Liver (tissue), 9 donors: ENCODE measurements around the gene NSUN3. TPM values are rescaled to one million over a fixed set of nuclear protein-coding genes. Genes with fewer than 3 reads are reported as not detected.

Experiments
- DNase-seq: peaks from one replicate; pipeline ENCODE4 v3.0.0-alpha.2; 2017; ENCODE audit warnings: low spot score
- H3K27ac ChIP-seq, 2 donors: one replicate each; pipeline ENCODE4 v1.7.0; 2013; ENCODE audit warnings: inconsistent platforms in 2 of 2, low read length in 2 of 2, control low read depth in 1 of 2, low read depth in 1 of 2, mild to moderate bottlenecking in 1 of 2
- H3K27me3 ChIP-seq, 4 donors: one replicate each; pipeline versions ENCODE4 v1.6.1 to v1.7.0; 2013; ENCODE audit warnings: low read length in 3 of 4, inconsistent platforms in 1 of 4, mild to moderate bottlenecking in 1 of 4, moderate library complexity in 1 of 4; ENCODE audit not compliant: control insufficient read depth in 4 of 4, insufficient read depth in 4 of 4
- H3K36me3 ChIP-seq, 4 donors: one replicate each; pipeline versions ENCODE4 v1.6.1 to v1.7.0; 2013; ENCODE audit warnings: low read length in 3 of 4, mild to moderate bottlenecking in 3 of 4, low read depth in 1 of 4, moderate library complexity in 1 of 4; ENCODE audit not compliant: control insufficient read depth in 4 of 4, insufficient read depth in 3 of 4
- H3K4me1 ChIP-seq, 4 donors: one replicate each; pipeline versions ENCODE4 v1.6.1 to v1.7.0; 2013; ENCODE audit warnings: low read length in 3 of 4, mild to moderate bottlenecking in 3 of 4, moderate library complexity in 1 of 4; ENCODE audit not compliant: control insufficient read depth in 4 of 4, insufficient read depth in 4 of 4
- H3K4me3 ChIP-seq, 3 donors: one replicate each; pipeline versions ENCODE4 v1.6.1 to v1.7.0; 2013; ENCODE audit warnings: low read length in 3 of 3, control low read depth in 1 of 3, low read depth in 1 of 3, mild to moderate bottlenecking in 1 of 3
- H3K9ac ChIP-seq, 2 donors: one replicate each; pipeline ENCODE4 v1.7.0; 2013; ENCODE audit warnings: low read length in 2 of 2, mild to moderate bottlenecking in 2 of 2, moderate library complexity in 2 of 2, control low read depth in 1 of 2, low read depth in 1 of 2
- H3K9me3 ChIP-seq, 4 donors: one replicate each; pipeline versions ENCODE4 v1.6.1 to v1.7.0; 2013; ENCODE audit warnings: low read length in 3 of 4; ENCODE audit not compliant: control insufficient read depth in 4 of 4
- CTCF ChIP-seq: fragments of 150-350 bp; IDR thresholded peaks from 2 replicates; pipeline ENCODE4 v1.5.1; 2017; ENCODE audit warnings: improper control_type of control experiment, low read depth, low read length; ENCODE audit not compliant: missing input control
- EGR1 ChIP-seq, 2 donors: IDR thresholded peaks; 2 replicates each; pipeline ENCODE4 v1.6.1; 2016 to 2018; ENCODE audit warnings: antibody characterized with exemption in 2 of 2, low read depth in 2 of 2
- FOXA1 ChIP-seq: IDR thresholded peaks from 2 replicates; pipeline ENCODE4 v1.6.1; 2016; ENCODE audit warnings: antibody characterized with exemption
- FOXA2 ChIP-seq: IDR thresholded peaks from 2 replicates; pipeline ENCODE4 v1.6.1; 2016; ENCODE audit warnings: antibody characterized with exemption
- HNF4A ChIP-seq, 2 donors: conservative IDR thresholded peaks; 2 replicates each; pipeline ENCODE4 v1.6.1; 2016; ENCODE audit warnings: antibody characterized with exemption in 2 of 2, mild to moderate bottlenecking in 2 of 2
- HNF4G ChIP-seq: IDR thresholded peaks from 2 replicates; pipeline ENCODE4 v1.6.1; 2016; ENCODE audit warnings: antibody characterized with exemption
- JUND ChIP-seq, 2 donors: IDR thresholded peaks; 2 replicates each; pipeline ENCODE4 v1.6.1; 2016; ENCODE audit warnings: antibody characterized with exemption in 2 of 2
- NR2F2 ChIP-seq: IDR thresholded peaks from 2 replicates; pipeline ENCODE4 v1.6.1; 2016; ENCODE audit warnings: antibody characterized with exemption
- RAD21 ChIP-seq, 2 donors: IDR thresholded peaks; 2 replicates each; pipeline ENCODE4 v1.6.1; 2016; ENCODE audit warnings: antibody characterized with exemption in 2 of 2, mild to moderate bottlenecking in 2 of 2
- RXRA ChIP-seq, 2 donors: IDR thresholded peaks; 2 replicates each; pipeline ENCODE4 v1.6.1; 2017 to 2018; ENCODE audit warnings: antibody characterized with exemption in 2 of 2, mild to moderate bottlenecking in 1 of 2
- TAF1 ChIP-seq: conservative IDR thresholded peaks from 2 replicates; pipeline ENCODE4 v1.6.1; 2016; ENCODE audit warnings: antibody characterized with exemption, mild to moderate bottlenecking
- YY1 ChIP-seq: IDR thresholded peaks from 2 replicates; pipeline ENCODE4 v1.6.1; 2016; ENCODE audit warnings: antibody characterized with exemption, mild to moderate bottlenecking
- ZBTB33 ChIP-seq: IDR thresholded peaks from 2 replicates; pipeline ENCODE4 v1.6.1; 2016; ENCODE audit warnings: antibody characterized with exemption
- WGBS: extraction: QIAGEN DNeasy Blood & Tissue Kit; methylation state at CpG from one replicate; pipeline ENCODE4 v1.1.7; 2013; 5-methylcytosine and 5-hydroxymethylcytosine counted together
- polyA plus RNA-seq, 2 donors: library from polyadenylated mRNA; stranded (reverse) in 1 of 2; unstranded in 1 of 2; fragments of 200-250 nt in 1 of 2; fragments of >200 nt in 1 of 2; fragmentation: Nextera tagmentation in 1 of 2; extraction: Ambion mirVana in 1 of 2; gene quantifications; one replicate each; pipeline versions ENCODE4 v1.2.1 to v1.2.3, GENCODE V29; 2013 to 2015
- total RNA-seq, 2 donors: library from RNA; depleted of rRNA; stranded (reverse); fragments of >200 nt; gene quantifications; one replicate each; pipeline ENCODE4 v1.2.3, GENCODE V29; 2014
- donor health status: healthy.
- donor health status: healthy.
- donor health status: healthy.
- donor health status: healthy.
- donor health status: healthy.

The NSUN3 gene
- total and polyA plus RNA-seq, 4 donors = 3.8 to 14.6 (median 8.1) TPM

GRCh38 chr3:94046533-94046932 is 16.3 kb upstream of the NSUN3 start:
- no peaks in the 10 kb centered on the region for H3K4me1 ChIP-seq
- peaks cover 0 to 5% (median 0%) of the 10 kb centered on the region in 4 donors for H3K9me3 ChIP-seq
- 98% methylated on average over 2 of the region's 2 CpGs for WGBS
- H3K9ac ChIP-seq = no peak overlapping the region
- no peak overlapping the region for H3K27ac ChIP-seq
- no peak for DNase-seq
- H3K4me3 ChIP-seq = no peak overlapping the region
- TF ChIP-seq NR2F2 (no peak), EGR1 (IDR thresholded peaks at IDR 0.05; ENCODE audit: low read depth in 2 of 2) (no peak), HNF4G (no peak), RXRA (IDR thresholded peaks at IDR 0.05) (no peak), ZBTB33 (no peak), YY1 (no peak)
- H3K27me3 ChIP-seq = no peaks in the 10 kb centered on the region
- H3K36me3 ChIP-seq = peaks cover 0 to 6% (median 0%) of the 10 kb centered on the region in 4 donors

- H3K4me3 ChIP-seq = no peak overlapping the region
- H3K4me1 ChIP-seq = no peaks in the 10 kb centered on the region
- no peak for DNase-seq
- H3K9ac ChIP-seq = no peak overlapping the region
- WGBS = 86% methylated on average over 2 of the region's 2 CpGs
- no peaks in the 10 kb centered on the region for H3K27me3 ChIP-seq
- H3K9me3 ChIP-seq = peaks cover 0 to 3% (median 0%) of the 10 kb centered on the region in 4 donors
- TF ChIP-seq EGR1 (IDR thresholded peaks at IDR 0.05; ENCODE audit: low read depth in 2 of 2) = no peak
- no peak for TF ChIP-seq FOXA2
- no peak for TF ChIP-seq FOXA1
- TF ChIP-seq ZBTB33 = no peak
- TF ChIP-seq HNF4A (conservative IDR thresholded peaks at IDR 0.05) = no peak
- TF ChIP-seq CTCF = no peak
- TF ChIP-seq RAD21 (IDR thresholded peaks at IDR 0.05) = no peak
- no peak for TF ChIP-seq YY1
- no peak for TF ChIP-seq NR2F2
- no peak for TF ChIP-seq JUND (IDR thresholded peaks at IDR 0.05)
- no peak for TF ChIP-seq HNF4G
- no peak for TF ChIP-seq RXRA (IDR thresholded peaks at IDR 0.05)
- H3K27ac ChIP-seq = no peak overlapping the region
- H3K36me3 ChIP-seq = peaks cover 0 to 3% (median 0%) of the 10 kb centered on the region in 4 donors
Measured at GRCh38 chr3:94049267-94049666, 13.6 kb upstream of the NSUN3 start.

- H3K4me1 ChIP-seq = no peaks in the 10 kb centered on the region
- H3K9me3 ChIP-seq = no peaks in the 10 kb centered on the region
- no peaks in the 10 kb centered on the region for H3K27me3 ChIP-seq
- DNase-seq = no peak
- no peaks in the 10 kb centered on the region for H3K36me3 ChIP-seq
- no peak overlapping the region for H3K27ac ChIP-seq
- no peak overlapping the region for H3K9ac ChIP-seq
- H3K4me3 ChIP-seq = no peak overlapping the region
- no peak for TF ChIP-seq HNF4A (conservative IDR thresholded peaks at IDR 0.05)
- no peak for TF ChIP-seq TAF1
- no peak for TF ChIP-seq FOXA2
- TF ChIP-seq NR2F2 = no peak
- TF ChIP-seq YY1 = no peak
Measured at GRCh38 chr3:94050546-94050945, 12.3 kb upstream of the NSUN3 start.
